NOMO-1 treated with DMSO at 0.1 percent for 48 hours (cell line): ENCODE results near the gene ZMAT3.
"Not testable (repeated sequence)": the region's sequence is repeated elsewhere in the genome, so short reads cannot be mapped to it uniquely, and the experiment has no call there.

Source experiments
- DNase-seq: peaks from one replicate; lab custom pipeline; 2025; ENCODE audit not compliant: unreplicated experiment; lab: John Stamatoyannopoulos, UW

ZMAT3 gene

GRCh38 chr3:179068779-179069530 lies 2.7 kb downstream of the ZMAT3 start:
- peak; percentile 12 for DNase-seq

- DNase-seq = no peak
Observed at GRCh38 chr3:179067839-179068238, 3.8 kb downstream of the ZMAT3 start.

- DNase-seq = no peak
Observed at GRCh38 chr3:179067291-179067690, 4.3 kb downstream of the ZMAT3 start.

GRCh38 chr3:179063945-179064560 lies 7.6 kb downstream of the ZMAT3 start:
- no peak for DNase-seq

GRCh38 chr3:179056326-179056725 lies 15.3 kb downstream of the ZMAT3 start:
- no peak for DNase-seq

- not testable (repeated sequence) for DNase-seq
Observed at GRCh38 chr3:179054565-179054964, 17.0 kb downstream of the ZMAT3 start.

GRCh38 chr3:179046497-179047353 lies 24.9 kb downstream of the ZMAT3 start:
- no peak for DNase-seq

GRCh38 chr3:179045719-179046402 lies 25.7 kb downstream of the ZMAT3 start:
- no peak for DNase-seq

GRCh38 chr3:179038899-179039251 lies 32.7 kb downstream of the ZMAT3 start:
- DNase-seq = not testable (repeated sequence)

GRCh38 chr3:179038216-179038898 lies 33.3 kb downstream of the ZMAT3 start:
- DNase-seq = no peak

- no peak for DNase-seq
Observed at GRCh38 chr3:179037351-179037750, 34.3 kb downstream of the ZMAT3 start.

GRCh38 chr3:179036626-179037300 lies 34.8 kb downstream of the ZMAT3 start:
- no peak for DNase-seq

- no peak for DNase-seq
Observed at GRCh38 chr3:179036226-179036625, 35.4 kb downstream of the ZMAT3 start.

GRCh38 chr3:179035232-179035631 lies 36.4 kb downstream of the ZMAT3 start:
- no peak for DNase-seq

GRCh38 chr3:179033304-179033657 lies 38.3 kb downstream of the ZMAT3 start:
- not testable (repeated sequence) for DNase-seq

GRCh38 chr3:179032454-179033303 lies 38.9 kb downstream of the ZMAT3 start:
- not testable (repeated sequence) for DNase-seq

GRCh38 chr3:179029096-179029495 lies 42.5 kb downstream of the ZMAT3 start:
- DNase-seq = no peak

GRCh38 chr3:179028408-179028807 lies 43.2 kb downstream of the ZMAT3 start:
- DNase-seq = no peak

GRCh38 chr3:179027326-179027900 lies 44.2 kb downstream of the ZMAT3 start:
- no peak for DNase-seq
